Measurements from ENCODE around the gene ARL1. TPM values are rescaled to one million over a fixed set of nuclear protein-coding genes. Genes with fewer than 3 reads are reported as not detected.

Gene ARL1
- total and polyA plus RNA-seq, 9 of the 15 experiments (the other 6 are each of a cell fraction or from before 2014, with no cell fraction given): 53.0 to 127 (median 68.6) TPM

DNA sequence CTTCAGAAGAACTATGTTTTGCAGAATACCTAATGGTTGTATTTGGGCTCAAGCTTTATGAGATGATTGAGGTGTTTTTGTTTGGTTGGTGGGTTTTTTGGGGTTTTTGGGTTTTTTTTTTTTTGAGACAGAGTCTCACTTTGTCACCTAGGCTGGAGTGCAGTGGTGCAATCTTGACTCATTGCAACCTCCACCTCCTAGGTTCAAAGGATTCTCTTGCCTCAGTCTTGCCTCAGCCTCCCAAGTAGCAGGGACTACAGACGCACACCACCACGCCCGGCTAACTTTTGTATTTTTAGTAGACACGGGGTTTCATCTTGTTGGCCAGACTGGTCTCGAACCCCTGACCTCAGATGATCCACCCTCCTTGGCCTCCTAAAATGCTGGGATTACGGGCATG is 39.6 kb downstream of the ARL1 start (continued):
- TF ChIP-seq, protein P1, sequence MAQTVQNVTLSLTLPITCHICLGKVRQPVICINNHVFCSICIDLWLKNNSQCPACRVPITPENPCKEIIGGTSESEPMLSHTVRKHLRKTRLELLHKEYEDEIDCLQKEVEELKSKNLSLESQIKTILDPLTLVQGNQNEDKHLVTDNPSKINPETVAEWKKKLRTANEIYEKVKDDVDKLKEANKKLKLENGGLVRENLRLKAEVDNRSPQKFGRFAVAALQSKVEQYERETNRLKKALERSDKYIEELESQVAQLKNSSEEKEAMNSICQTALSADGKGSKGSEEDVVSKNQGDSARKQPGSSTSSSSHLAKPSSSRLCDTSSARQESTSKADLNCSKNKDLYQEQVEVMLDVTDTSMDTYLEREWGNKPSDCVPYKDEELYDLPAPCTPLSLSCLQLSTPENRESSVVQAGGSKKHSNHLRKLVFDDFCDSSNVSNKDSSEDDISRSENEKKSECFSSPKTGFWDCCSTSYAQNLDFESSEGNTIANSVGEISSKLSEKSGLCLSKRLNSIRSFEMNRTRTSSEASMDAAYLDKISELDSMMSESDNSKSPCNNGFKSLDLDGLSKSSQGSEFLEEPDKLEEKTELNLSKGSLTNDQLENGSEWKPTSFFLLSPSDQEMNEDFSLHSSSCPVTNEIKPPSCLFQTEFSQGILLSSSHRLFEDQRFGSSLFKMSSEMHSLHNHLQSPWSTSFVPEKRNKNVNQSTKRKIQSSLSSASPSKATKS (CRISPR knock-in tag; IDR thresholded peaks at IDR 0.05): no peak
- TF ChIP-seq, protein P2, sequence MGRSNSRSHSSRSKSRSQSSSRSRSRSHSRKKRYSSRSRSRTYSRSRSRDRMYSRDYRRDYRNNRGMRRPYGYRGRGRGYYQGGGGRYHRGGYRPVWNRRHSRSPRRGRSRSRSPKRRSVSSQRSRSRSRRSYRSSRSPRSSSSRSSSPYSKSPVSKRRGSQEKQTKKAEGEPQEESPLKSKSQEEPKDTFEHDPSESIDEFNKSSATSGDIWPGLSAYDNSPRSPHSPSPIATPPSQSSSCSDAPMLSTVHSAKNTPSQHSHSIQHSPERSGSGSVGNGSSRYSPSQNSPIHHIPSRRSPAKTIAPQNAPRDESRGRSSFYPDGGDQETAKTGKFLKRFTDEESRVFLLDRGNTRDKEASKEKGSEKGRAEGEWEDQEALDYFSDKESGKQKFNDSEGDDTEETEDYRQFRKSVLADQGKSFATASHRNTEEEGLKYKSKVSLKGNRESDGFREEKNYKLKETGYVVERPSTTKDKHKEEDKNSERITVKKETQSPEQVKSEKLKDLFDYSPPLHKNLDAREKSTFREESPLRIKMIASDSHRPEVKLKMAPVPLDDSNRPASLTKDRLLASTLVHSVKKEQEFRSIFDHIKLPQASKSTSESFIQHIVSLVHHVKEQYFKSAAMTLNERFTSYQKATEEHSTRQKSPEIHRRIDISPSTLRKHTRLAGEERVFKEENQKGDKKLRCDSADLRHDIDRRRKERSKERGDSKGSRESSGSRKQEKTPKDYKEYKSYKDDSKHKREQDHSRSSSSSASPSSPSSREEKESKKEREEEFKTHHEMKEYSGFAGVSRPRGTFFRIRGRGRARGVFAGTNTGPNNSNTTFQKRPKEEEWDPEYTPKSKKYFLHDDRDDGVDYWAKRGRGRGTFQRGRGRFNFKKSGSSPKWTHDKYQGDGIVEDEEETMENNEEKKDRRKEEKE (IDR thresholded peaks at IDR 0.05; ENCODE audit: borderline replicate concordance in 1 of 2, control insufficient read depth in 1 of 2, low read depth in 2 of 2, low read length in 1 of 2): no peak
- no peak for TF ChIP-seq NBN (IDR thresholded peaks at IDR 0.05; ENCODE audit: low read depth)
- TF ChIP-seq GABPB1 (CRISPR knock-in tag; IDR thresholded peaks at IDR 0.05): no peak
- TF ChIP-seq TAF9B (IDR thresholded peaks at IDR 0.05; ENCODE audit: partially characterized antibody): no peak
- TF ChIP-seq, protein P3, sequence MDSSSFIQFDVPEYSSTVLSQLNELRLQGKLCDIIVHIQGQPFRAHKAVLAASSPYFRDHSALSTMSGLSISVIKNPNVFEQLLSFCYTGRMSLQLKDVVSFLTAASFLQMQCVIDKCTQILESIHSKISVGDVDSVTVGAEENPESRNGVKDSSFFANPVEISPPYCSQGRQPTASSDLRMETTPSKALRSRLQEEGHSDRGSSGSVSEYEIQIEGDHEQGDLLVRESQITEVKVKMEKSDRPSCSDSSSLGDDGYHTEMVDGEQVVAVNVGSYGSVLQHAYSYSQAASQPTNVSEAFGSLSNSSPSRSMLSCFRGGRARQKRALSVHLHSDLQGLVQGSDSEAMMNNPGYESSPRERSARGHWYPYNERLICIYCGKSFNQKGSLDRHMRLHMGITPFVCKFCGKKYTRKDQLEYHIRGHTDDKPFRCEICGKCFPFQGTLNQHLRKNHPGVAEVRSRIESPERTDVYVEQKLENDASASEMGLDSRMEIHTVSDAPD (CRISPR knock-in tag; IDR thresholded peaks at IDR 0.05): no peak
- TF ChIP-seq ILK (tag; IDR thresholded peaks at IDR 0.05; ENCODE audit: borderline replicate concordance, low read depth): no peak

Measured in K562 (cell line).